K562 (cell line): ENCODE measurements around the gene PRR19. TPM values are rescaled to one million over a fixed set of nuclear protein-coding genes. Genes with fewer than 3 reads are reported as not detected.

Experiments
- CREB1 ChIP-seq, 2 experiments: sonication (generic) in 1 of 2; formaldehyde crosslinking in 1 of 2; IDR thresholded peaks; 2 replicates each; pipeline versions ENCODE4 v1.6.1 to v1.8.0; 2012 to 2022; ENCODE audit warnings: inconsistent platforms in 1 of 2, mild to moderate bottlenecking in 1 of 2, missing genetic modification reagents in 1 of 2, moderate library complexity in 1 of 2
- MECOM ChIP-seq: fragments of 250-450 bp; sonication (Bioruptor Pico); IDR thresholded peaks from 2 replicates; pipeline ENCODE4 v1.8.0; 2022; ENCODE audit warnings: inconsistent platforms
- NR2C1 ChIP-seq, 2 experiments: fragments of 450-650 bp; IDR thresholded peaks; 2 replicates each; pipeline ENCODE4 v1.6.1; 2017; ENCODE audit warnings: mild to moderate bottlenecking in 2 of 2, antibody characterized with exemption in 1 of 2, inconsistent platforms in 1 of 2, missing compliant biosample characterization in 1 of 2, missing genetic modification characterization in 1 of 2
- ZZZ3 ChIP-seq: fragments of 450-650 bp; IDR thresholded peaks from 2 replicates; pipeline ENCODE4 v1.6.1; 2016; ENCODE audit warnings: antibody characterized with exemption, mild to moderate bottlenecking, moderate library complexity
- polyA plus RNA-seq, 8 experiments: library from polyadenylated mRNA; depleted of rRNA in 4 of 8; stranded (reverse) in 5 of 8; unstranded in 3 of 8; fragments of >200 nt; fragmentation: Nextera tagmentation in 2 of 8; fragmentation: Illumina TruSeq in 1 of 8; extraction: Ambion mirVana in 2 of 8; extraction: Trizol in 1 of 8; gene quantifications; 2 replicates each; pipeline versions ENCODE4 v1.2.1 to v1.2.3, GENCODE V29; 2011 to 2014; ENCODE audit warnings: inconsistent platforms in 1 of 8, missing spikeins in 1 of 8
- total RNA-seq, 7 experiments: library from RNA; depleted of rRNA in 6 of 7; stranded (reverse); fragments of >200 nt in 6 of 7; fragmentation: Illumina TruSeq in 2 of 7; extraction: Trizol in 2 of 7; gene quantifications; 2 replicates each; pipeline versions ENCODE4 v1.2.1 to v1.2.3, GENCODE V29; 2011 to 2021; ENCODE audit warnings: low replicate concordance in 1 of 7
- TF ChIP-seq, protein P1 (sequence below): fragments of 450-650 bp; IDR thresholded peaks from 2 replicates; pipeline ENCODE4 v1.6.1; 2016; ENCODE audit warnings: borderline replicate concordance
- TF ChIP-seq, protein P2 (sequence below): sonication (generic); formaldehyde crosslinking; IDR thresholded peaks from 2 replicates; pipeline ENCODE4 v1.8.1; 2023; ENCODE audit warnings: mild to moderate bottlenecking, missing genetic modification reagents
- TF ChIP-seq, protein P3 (sequence below), 2 experiments: fragments of 250-450 bp in 1 of 2; fragments of 450-650 bp in 1 of 2; sonication (Bioruptor Pico) in 1 of 2; IDR thresholded peaks; 2 replicates each; pipeline versions ENCODE4 v1.6.1 to v1.8.0; 2016 to 2021; ENCODE audit warnings: mild to moderate bottlenecking in 2 of 2, moderate library complexity in 2 of 2, missing compliant biosample characterization in 1 of 2, missing genetic modification characterization in 1 of 2

The PRR19 gene
- total and polyA plus RNA-seq, 9 of the 15 experiments (the other 6 are each of a cell fraction or from before 2014, with no cell fraction given): 0.10 to 1.6 (median 0.54) TPM

DNA sequence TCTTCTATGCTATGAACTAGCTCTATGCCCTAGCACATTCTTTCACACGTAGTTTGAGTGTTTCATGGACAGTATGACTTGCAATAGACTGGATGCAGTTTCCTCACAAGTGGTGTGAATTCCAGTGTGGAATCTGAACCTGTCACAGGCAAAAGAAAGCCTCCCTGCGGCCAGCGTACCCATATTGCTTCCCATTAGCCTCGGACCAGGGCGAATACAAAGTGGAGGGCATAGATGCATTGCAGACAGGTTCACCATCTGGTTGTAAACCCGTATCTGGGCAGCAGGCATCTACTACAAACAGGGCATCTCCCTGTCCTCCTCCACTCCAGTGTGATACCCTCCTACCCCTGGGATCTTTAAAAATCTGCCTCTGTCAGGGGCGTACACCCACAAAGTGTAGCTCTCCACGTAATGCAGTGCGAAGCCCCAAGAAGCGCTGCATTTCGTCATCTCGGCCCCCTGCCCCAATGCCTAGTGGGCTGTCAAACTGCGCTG is 34.2 kb upstream of the PRR19 start (continued):
- TF ChIP-seq, protein P1, sequence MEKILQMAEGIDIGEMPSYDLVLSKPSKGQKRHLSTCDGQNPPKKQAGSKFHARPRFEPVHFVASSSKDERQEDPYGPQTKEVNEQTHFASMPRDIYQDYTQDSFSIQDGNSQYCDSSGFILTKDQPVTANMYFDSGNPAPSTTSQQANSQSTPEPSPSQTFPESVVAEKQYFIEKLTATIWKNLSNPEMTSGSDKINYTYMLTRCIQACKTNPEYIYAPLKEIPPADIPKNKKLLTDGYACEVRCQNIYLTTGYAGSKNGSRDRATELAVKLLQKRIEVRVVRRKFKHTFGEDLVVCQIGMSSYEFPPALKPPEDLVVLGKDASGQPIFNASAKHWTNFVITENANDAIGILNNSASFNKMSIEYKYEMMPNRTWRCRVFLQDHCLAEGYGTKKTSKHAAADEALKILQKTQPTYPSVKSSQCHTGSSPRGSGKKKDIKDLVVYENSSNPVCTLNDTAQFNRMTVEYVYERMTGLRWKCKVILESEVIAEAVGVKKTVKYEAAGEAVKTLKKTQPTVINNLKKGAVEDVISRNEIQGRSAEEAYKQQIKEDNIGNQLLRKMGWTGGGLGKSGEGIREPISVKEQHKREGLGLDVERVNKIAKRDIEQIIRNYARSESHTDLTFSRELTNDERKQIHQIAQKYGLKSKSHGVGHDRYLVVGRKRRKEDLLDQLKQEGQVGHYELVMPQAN: peak; percentile 62; the same call in 1 of the 2 replicates
- TF ChIP-seq MECOM (CRISPR knock-in tag): no peak
- TF ChIP-seq, protein P2, sequence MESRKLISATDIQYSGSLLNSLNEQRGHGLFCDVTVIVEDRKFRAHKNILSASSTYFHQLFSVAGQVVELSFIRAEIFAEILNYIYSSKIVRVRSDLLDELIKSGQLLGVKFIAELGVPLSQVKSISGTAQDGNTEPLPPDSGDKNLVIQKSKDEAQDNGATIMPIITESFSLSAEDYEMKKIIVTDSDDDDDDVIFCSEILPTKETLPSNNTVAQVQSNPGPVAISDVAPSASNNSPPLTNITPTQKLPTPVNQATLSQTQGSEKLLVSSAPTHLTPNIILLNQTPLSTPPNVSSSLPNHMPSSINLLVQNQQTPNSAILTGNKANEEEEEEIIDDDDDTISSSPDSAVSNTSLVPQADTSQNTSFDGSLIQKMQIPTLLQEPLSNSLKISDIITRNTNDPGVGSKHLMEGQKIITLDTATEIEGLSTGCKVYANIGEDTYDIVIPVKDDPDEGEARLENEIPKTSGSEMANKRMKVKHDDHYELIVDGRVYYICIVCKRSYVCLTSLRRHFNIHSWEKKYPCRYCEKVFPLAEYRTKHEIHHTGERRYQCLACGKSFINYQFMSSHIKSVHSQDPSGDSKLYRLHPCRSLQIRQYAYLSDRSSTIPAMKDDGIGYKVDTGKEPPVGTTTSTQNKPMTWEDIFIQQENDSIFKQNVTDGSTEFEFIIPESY (CRISPR knock-in tag): 0 out of 2 replicates have a peak, but pooled peaks have one; percentile 37
- TF ChIP-seq NR2C1 (IDR thresholded peaks at IDR 0.05): no peak
- TF ChIP-seq NR2C1 (tag; IDR thresholded peaks at IDR 0.05): peak; percentile 10; the same call in 1 of the 2 replicates
- no peak for TF ChIP-seq ZZZ3
- TF ChIP-seq, protein P3, sequence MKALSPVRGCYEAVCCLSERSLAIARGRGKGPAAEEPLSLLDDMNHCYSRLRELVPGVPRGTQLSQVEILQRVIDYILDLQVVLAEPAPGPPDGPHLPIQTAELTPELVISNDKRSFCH (CRISPR knock-in tag; IDR thresholded peaks at IDR 0.05): no peak
- TF ChIP-seq, protein P3 (tag; IDR thresholded peaks at IDR 0.05): peak; percentile 38; the same call in 1 of the 2 replicates
- no peak for TF ChIP-seq CREB1 (IDR thresholded peaks at IDR 0.05)
- TF ChIP-seq CREB1 (CRISPR knock-in tag; IDR thresholded peaks at IDR 0.05): no peak
